GM12878 (cell line): ENCODE data around the gene MYOZ1. TPM values are rescaled to one million over a fixed set of nuclear protein-coding genes. Genes with fewer than 3 reads are reported as not detected.

Source experiments
- ATAC-seq: fragments of 200-7000 bp; cut with Tn5 transposase; 3 replicates; pipeline ENCODE4 v1.9.1; 2020; ENCODE audit warnings: mild to moderate bottlenecking, moderate library complexity
- BruUV-seq: library from RNA; stranded (reverse); fragments of 400-500 nt; replicated peaks from 2 replicates; lab custom pipeline; 2021; lab: Mats Ljungman, UMichigan
- CTCF ChIA-PET: fragments of 300-600 bp; sonication (Branson Sonifier 250); formaldehyde crosslinking; extraction: SDS; loops from one replicate; lab custom pipeline; 2021; ENCODE audit warnings: inconsistent platforms; lab: Yijun Ruan, JAX
- POLR2A ChIA-PET: fragments of 350-600 bp; formaldehyde crosslinking; extraction: SDS; loops from one replicate; lab custom pipeline; 2021; ENCODE audit warnings: inconsistent platforms; lab: Charles Lee
- RAD21 ChIA-PET: fragments of 300-600 bp; sonication (Branson Sonifier 250); formaldehyde crosslinking; loops from one replicate; lab custom pipeline; 2023; ENCODE audit warnings: antibody characterized with exemption; ENCODE audit not compliant: unreplicated experiment; lab: Charles Lee
- SMC1A ChIA-PET: fragments of 300-600 bp; sonication (Branson Sonifier 250); formaldehyde crosslinking; loops from one replicate; lab custom pipeline; 2023; ENCODE audit not compliant: unreplicated experiment, uncharacterized antibody; lab: Charles Lee
- DNase-seq: peaks from one replicate; pipeline ENCODE4 v3.0.0-alpha.2; 2011; ENCODE audit warnings: low read depth, low spot score
- FAIRE-seq: peaks from 3 replicates; lab custom pipeline; 2011; peaks lifted over from hg19 to GRCh38; lab: Jason Lieb, UNC
- H2AFZ ChIP-seq: 2 replicates; pipeline ENCODE4 v1.6.0; 2011; ENCODE audit warnings: low read depth, low read length, control low read depth; ENCODE audit not compliant: control insufficient read depth
- H3K27ac ChIP-seq: 2 replicates; pipeline ENCODE4 v1.5.1; 2011; ENCODE audit warnings: control low read depth; ENCODE audit not compliant: control insufficient read depth, insufficient read depth
- H3K27me3 ChIP-seq, 2 experiments: replicated peaks in 1 of 2; 2 replicates each; pipeline versions ENCODE4 v1.6.0 to v1.6.1; 2011; ENCODE audit warnings: low read length in 1 of 2; ENCODE audit not compliant: control insufficient read depth in 2 of 2, insufficient read depth in 2 of 2
- H3K36me3 ChIP-seq, 2 experiments: 2 replicates each; pipeline ENCODE4 v1.5.1; 2011; ENCODE audit warnings: low read length in 1 of 2; ENCODE audit not compliant: control insufficient read depth in 2 of 2, insufficient read depth in 2 of 2
- H3K4me1 ChIP-seq: 2 replicates; pipeline ENCODE4 v1.6.1; 2011; ENCODE audit warnings: mild to moderate bottlenecking, low read length, moderate library complexity, mixed read lengths; ENCODE audit not compliant: control insufficient read depth, insufficient read depth
- H3K4me2 ChIP-seq: 2 replicates; pipeline ENCODE4 v1.6.0; 2011; ENCODE audit warnings: control low read depth; ENCODE audit not compliant: control insufficient read depth, insufficient read depth
- H3K4me3 ChIP-seq: fragments of 200-600 bp; sonication (generic); 2 replicates; pipeline ENCODE4 v1.5.1; 2016
- H3K79me2 ChIP-seq: 2 replicates; pipeline ENCODE4 v1.6.0; 2011; ENCODE audit warnings: low read length; ENCODE audit not compliant: control insufficient read depth, insufficient read depth
- H3K9ac ChIP-seq: 2 replicates; pipeline ENCODE4 v1.8.0; 2011; ENCODE audit warnings: low read length, control low read depth, mixed read lengths; ENCODE audit not compliant: control insufficient read depth, insufficient read depth
- H3K9me3 ChIP-seq: replicated peaks from 3 replicates; pipeline ENCODE4 v1.5.1; 2011; ENCODE audit warnings: mild to moderate bottlenecking, low read length; ENCODE audit not compliant: control insufficient read depth, insufficient read depth
- H4K20me1 ChIP-seq: 2 replicates; pipeline ENCODE4 v1.6.0; 2011; ENCODE audit not compliant: control insufficient read depth, insufficient read depth
- BCL11A ChIP-seq: IDR thresholded peaks from 2 replicates; pipeline ENCODE4 v1.6.1; 2011; ENCODE audit warnings: low read depth, low read length
- CHD2 ChIP-seq: IDR thresholded peaks from 2 replicates; pipeline ENCODE4 v1.6.1; 2011; ENCODE audit warnings: low read depth, low read length, improper control_type of control experiment, borderline replicate concordance
- E2F4 ChIP-seq: IDR thresholded peaks from 2 replicates; pipeline ENCODE4 v1.6.1; 2012; ENCODE audit warnings: low read depth, low read length, improper control_type of control experiment
- E4F1 ChIP-seq: fragments of 450-650 bp; IDR thresholded peaks from 2 replicates; pipeline ENCODE4 v1.6.1; 2018; ENCODE audit warnings: borderline replicate concordance, mild to moderate bottlenecking; ENCODE audit not compliant: partially characterized antibody
- EP300 ChIP-seq, 2 experiments: fragments of 150-350 bp in 1 of 2; IDR thresholded peaks; 2 replicates each; pipeline ENCODE4 v1.6.1; 2011 to 2012; ENCODE audit warnings: low read depth in 2 of 2, low read length in 2 of 2, borderline replicate concordance in 1 of 2, improper control_type of control experiment in 1 of 2, inconsistent platforms in 1 of 2; ENCODE audit not compliant: control insufficient read depth in 1 of 2
- IKZF2 ChIP-seq, 2 experiments: fragments of 450-650 bp; IDR thresholded peaks; 2 replicates each; pipeline ENCODE4 v1.6.1; 2017; ENCODE audit warnings: mild to moderate bottlenecking in 2 of 2, moderate library complexity in 2 of 2
- MTA3 ChIP-seq: IDR thresholded peaks from 2 replicates; pipeline ENCODE4 v1.6.1; 2012; ENCODE audit warnings: low read length, inconsistent platforms, borderline replicate concordance
- NFYA ChIP-seq: IDR thresholded peaks from 2 replicates; pipeline ENCODE4 v1.6.1; 2011; ENCODE audit warnings: low read depth, mild to moderate bottlenecking, low read length, improper control_type of control experiment, borderline replicate concordance
- NR2C2 ChIP-seq: IDR thresholded peaks from 2 replicates; pipeline ENCODE4 v1.6.1; 2011; ENCODE audit warnings: borderline replicate concordance, low read depth; ENCODE audit not compliant: control insufficient read depth, insufficient read length
- POLR2A ChIP-seq: IDR thresholded peaks from 2 replicates; pipeline ENCODE4 v1.6.1; 2011; ENCODE audit warnings: low read depth, mild to moderate bottlenecking, low read length
- SPI1 ChIP-seq: IDR thresholded peaks from 2 replicates; pipeline ENCODE4 v1.6.1; 2011; ENCODE audit warnings: low read depth, mild to moderate bottlenecking, low read length, moderate library complexity, borderline replicate concordance; ENCODE audit not compliant: insufficient read depth
- SUPT20H ChIP-seq: IDR thresholded peaks from 2 replicates; pipeline ENCODE4 v1.6.1; 2011; ENCODE audit warnings: low read depth, mild to moderate bottlenecking, low read length, moderate library complexity, borderline replicate concordance; ENCODE audit not compliant: control insufficient read depth
- ZBTB11 ChIP-seq: fragments of 450-650 bp; formaldehyde crosslinking; IDR thresholded peaks from 2 replicates; pipeline ENCODE4 v1.5.0; 2022; ENCODE audit warnings: mild to moderate bottlenecking, missing genetic modification characterization
- ZNF207 ChIP-seq: fragments of 450-650 bp; IDR thresholded peaks from 2 replicates; pipeline ENCODE4 v1.6.1; 2014; ENCODE audit warnings: antibody characterized with exemption, mild to moderate bottlenecking, borderline replicate concordance
- ZNF274 ChIP-seq: IDR thresholded peaks from one replicate; pipeline ENCODE4 v1.8.0; 2011; ENCODE audit not compliant: insufficient read length, insufficient read depth
- WGBS: methylation state at CpG from one replicate; pipeline ENCODE4 v1.1.6; 2016; ENCODE audit warnings: low lambda C conversion rate; ENCODE audit not compliant: insufficient replicate concordance, insufficient coverage; ENCODE audit errors: missing lambda C conversion rate; 5-methylcytosine and 5-hydroxymethylcytosine counted together
- in situ Hi-C: fragments of 300-500 bp; cut with MboI; formaldehyde crosslinking; loops from 9 replicates; pipeline ENCODE4 v1.14.3; 2018; ENCODE audit warnings: mixed read lengths
- intact Hi-C: fragments of 100-400 bp; cut with micrococcal nuclease; formaldehyde crosslinking; loops from one replicate; pipeline ENCODE4 v1.14.2; 2022; ENCODE audit not compliant: unreplicated experiment
- polyA plus RNA-seq, 11 experiments: library from polyadenylated mRNA; depleted of rRNA in 4 of 11; unstranded in 6 of 11; stranded (reverse) in 5 of 11; fragments of >200 nt; fragmentation: Nextera tagmentation in 4 of 11; fragmentation: Illumina TruSeq in 1 of 11; extraction: Ambion mirVana in 4 of 11; extraction: Trizol in 1 of 11; gene quantifications; 1 replicate in 1 of 11; 2 replicates in 10 of 11; pipeline versions ENCODE4 v1.2.1 to v1.2.3, GENCODE V29; 2011 to 2016; ENCODE audit warnings: inconsistent platforms in 2 of 11, missing spikeins in 2 of 11, low read depth in 1 of 11
- total RNA-seq, 4 experiments: library from RNA; depleted of rRNA in 3 of 4; stranded (reverse); fragments of >200 nt in 3 of 4; fragmentation: Illumina TruSeq in 1 of 4; extraction: Trizol in 1 of 4; gene quantifications; 2 replicates each; pipeline versions ENCODE4 v1.2.1 to v1.2.3, GENCODE V29; 2013 to 2021

Gene MYOZ1
- total and polyA plus RNA-seq, 10 of the 15 experiments (the other 5 are each of a cell fraction or from before 2014, with no cell fraction given), result 0.05 to 2.0 (median 0.62) TPM

- WGBS, result 25% methylated on average over 5 of the region's 5 CpGs
- Histone ChIP-seq H3K9ac (peak overlapping the region; percentile 34; the same call in 1 of the 2 replicates), H4K20me1 (no peaks in the 10 kb centered on the region), H3K4me2 (peak overlapping the region; percentile 62), H2AFZ (peak overlapping the region; percentile 61), H3K79me2 (no peaks in the 10 kb centered on the region), H3K4me1 (peaks cover 25% of the 10 kb centered on the region), H3K27ac (peak overlapping the region; percentile 77), H3K27me3 (no peaks in the 10 kb centered on the region), H3K36me3 (no peaks in the 10 kb centered on the region), H3K4me3 (no peak overlapping the region), H3K9me3 (no peaks in the 10 kb centered on the region)
- ChIA-PET SMC1A (interaction anchor here (0.7 to 4.8 kb wide), 18 partner anchors 11 to 461 kb away, joined by 3 to 23 read pairs (median 3); partner anchors contain the start of genes CHCHD1, SEC24C and USP54), POLR2A (interaction anchor here (0.6 to 1.7 kb wide), 9 partner anchors 8 to 555 kb away, joined by 3 to 6 read pairs (median 3); no protein-coding TSS in a partner anchor), RAD21 (interaction anchor here (0.7 to 3.5 kb wide), 16 partner anchors 67 to 238 kb away, joined by 3 to 13 read pairs (median 3); partner anchors contain the start of gene SEC24C), CTCF (interaction anchor here (1.2 to 2.0 kb wide), 4 partner anchors 108 to 228 kb away, joined by 4 to 8 read pairs (median 4); no protein-coding TSS in a partner anchor)
- DNase-seq, result peak; percentile 65
- no TSS peak for BruUV-seq
- in situ Hi-C loops (no loop called here), intact Hi-C loops (loop anchor here (10.0 kb wide), 1 partner anchor 134 kb away; the partner anchor contains the start of genes CHCHD1 and ZSWIM8)
- peak; percentile 70 for ATAC-seq
- peak; percentile 74 for FAIRE-seq
- peak; percentile 81 to 84; a peak in 3 of 4 replicates for TF ChIP-seq IKZF2 (IDR thresholded peaks at IDR 0.05)
- no peak for TF ChIP-seq E4F1
- no peak for TF ChIP-seq BCL11A
- no peak for TF ChIP-seq NR2C2
- TF ChIP-seq ZBTB11 (CRISPR knock-in tag), result no peak
- TF ChIP-seq EP300 (IDR thresholded peaks at IDR 0.05; ENCODE audit: borderline replicate concordance in 1 of 2, control insufficient read depth in 1 of 2, low read depth in 2 of 2, low read length in 2 of 2), result peak; percentile 26 to 45; a peak in 1 of 4 replicates
- no peak for TF ChIP-seq ZNF274
- TF ChIP-seq CHD2, result no peak
- no peak for TF ChIP-seq POLR2A
- TF ChIP-seq E2F4, result no peak
- no peak for TF ChIP-seq ZNF207
- TF ChIP-seq SUPT20H, result no peak
- TF ChIP-seq SPI1, result peak; percentile 74
- no peak for TF ChIP-seq MTA3
- no peak for TF ChIP-seq NFYA
Observed at GRCh38 chr10:73650537-73651331, 9.5 kb upstream of the MYOZ1 start.
